CD14-positive monocyte (primary cell): ENCODE results near the gene NEK4. TPM values are rescaled to one million over a fixed set of nuclear protein-coding genes. Genes with fewer than 3 reads are reported as not detected.

ENCODE experiments used
- DNase-seq, 3 donors: peaks; one replicate each; pipeline ENCODE4 v3.0.0-alpha.2; 2011 to 2022
- H2AFZ ChIP-seq: 2 replicates; pipeline ENCODE4 v1.6.0; 2012; ENCODE audit warnings: mild to moderate bottlenecking, low read depth, low read length, inconsistent platforms; ENCODE audit not compliant: insufficient read depth, poor library complexity, severe bottlenecking
- H3K27ac ChIP-seq, 2 donors: 1 replicate in 1 of 2; 2 replicates in 1 of 2; pipeline ENCODE4 v1.5.1; 2012 to 2013; ENCODE audit warnings: low read length in 2 of 2, control low read depth in 1 of 2, inconsistent platforms in 1 of 2, low read depth in 1 of 2, mild to moderate bottlenecking in 1 of 2
- H3K27me3 ChIP-seq, 2 donors: one replicate each; pipeline versions ENCODE4 v1.6.0 to v1.6.1; 2011 to 2013; ENCODE audit warnings: low read length in 2 of 2; ENCODE audit not compliant: control insufficient read depth in 2 of 2, insufficient read depth in 2 of 2
- H3K36me3 ChIP-seq, 2 donors: replicated peaks in 1 of 2; 1 replicate in 1 of 2; 2 replicates in 1 of 2; pipeline versions ENCODE4 v1.5.1 to v1.6.1; 2012 to 2013; ENCODE audit warnings: low read length in 2 of 2, control low read depth in 1 of 2, inconsistent platforms in 1 of 2, mild to moderate bottlenecking in 1 of 2; ENCODE audit not compliant: insufficient read depth in 2 of 2, control insufficient read depth in 1 of 2
- H3K4me1 ChIP-seq, 2 donors: 1 replicate in 1 of 2; 2 replicates in 1 of 2; pipeline versions ENCODE4 v1.5.1 to v1.6.1; 2012 to 2013; ENCODE audit warnings: low read length in 2 of 2, control low read depth in 1 of 2, inconsistent platforms in 1 of 2, mild to moderate bottlenecking in 1 of 2, moderate library complexity in 1 of 2; ENCODE audit not compliant: insufficient read depth in 2 of 2, control insufficient read depth in 1 of 2
- H3K4me2 ChIP-seq: replicated peaks from 2 replicates; pipeline ENCODE3; 2012; ENCODE audit warnings: low read length, moderate library complexity, mild to moderate bottlenecking; ENCODE audit not compliant: poor library complexity, severe bottlenecking; ENCODE audit errors: extremely low read depth
- H3K4me3 ChIP-seq, 3 experiments: fragments of 200-600 bp in 1 of 3; sonication (generic) in 1 of 3; replicated peaks in 1 of 3; 1 replicate in 2 of 3; 2 replicates in 1 of 3; pipeline ENCODE4 v1.5.1; 2011 to 2013; ENCODE audit warnings: low read length in 3 of 3, mild to moderate bottlenecking in 3 of 3, control low read depth in 2 of 3, low read depth in 2 of 3, inconsistent platforms in 1 of 3, moderate library complexity in 1 of 3
- H3K79me2 ChIP-seq: 2 replicates; pipeline ENCODE4 v1.6.0; 2012; ENCODE audit warnings: mild to moderate bottlenecking, control low read depth, inconsistent platforms, low read length, moderate library complexity; ENCODE audit not compliant: insufficient read depth
- H3K9ac ChIP-seq: 2 replicates; pipeline ENCODE4 v1.6.0; 2017; ENCODE audit warnings: low read length, mild to moderate bottlenecking; ENCODE audit not compliant: insufficient read depth, poor library complexity, severe bottlenecking
- H3K9me3 ChIP-seq, 2 donors: replicated peaks in 1 of 2; 1 replicate in 1 of 2; 2 replicates in 1 of 2; pipeline versions ENCODE4 v1.5.1 to v1.6.1; 2012 to 2013; ENCODE audit warnings: low read length in 2 of 2, control low read depth in 1 of 2; ENCODE audit not compliant: control insufficient read depth in 1 of 2, insufficient read depth in 1 of 2
- H4K20me1 ChIP-seq: 2 replicates; pipeline ENCODE4 v1.6.0; 2012; ENCODE audit warnings: mild to moderate bottlenecking, low read length, control low read depth, moderate library complexity; ENCODE audit not compliant: insufficient read depth
- H3K27ac Mint-ChIP-seq, 7 donors: one replicate each; pipeline ENCODE4 v1.8.0; 2020; ENCODE audit warnings: mild to moderate bottlenecking in 7 of 7, mixed read lengths in 7 of 7, moderate library complexity in 6 of 7, inconsistent platforms in 2 of 7
- H3K27me3 Mint-ChIP-seq, 3 donors: one replicate each; pipeline ENCODE4 v1.8.0; 2021 to 2022; ENCODE audit warnings: low read depth in 3 of 3, mild to moderate bottlenecking in 3 of 3, mixed read lengths in 3 of 3, moderate library complexity in 3 of 3, inconsistent platforms in 1 of 3
- H3K36me3 Mint-ChIP-seq, 2 donors: one replicate each; pipeline ENCODE4 v1.8.0; 2020; ENCODE audit warnings: mixed read lengths in 2 of 2, inconsistent platforms in 1 of 2, mild to moderate bottlenecking in 1 of 2
- H3K4me1 Mint-ChIP-seq: one replicate; pipeline ENCODE4 v1.8.0; 2020; ENCODE audit warnings: mild to moderate bottlenecking, mixed read lengths
- H3K4me3 Mint-ChIP-seq, 2 donors: one replicate each; pipeline ENCODE4 v1.8.0; 2020; ENCODE audit warnings: mild to moderate bottlenecking in 2 of 2, mixed read lengths in 2 of 2, moderate library complexity in 1 of 2
- H3K9me3 Mint-ChIP-seq, 7 donors: one replicate each; pipeline ENCODE4 v1.8.0; 2020 to 2022; ENCODE audit warnings: mixed read lengths in 7 of 7, mild to moderate bottlenecking in 6 of 7, moderate library complexity in 6 of 7, inconsistent platforms in 2 of 7
- CTCF ChIP-seq: fragments of 200-600 bp; IDR thresholded peaks from one replicate; pipeline ENCODE4 v1.8.0; 2022; ENCODE audit warnings: antibody characterized with exemption, mild to moderate bottlenecking
- WGBS: methylation state at CpG from one replicate; pipeline ENCODE4 v1.1.5; 2013; ENCODE audit warnings: missing lambda C conversion rate; ENCODE audit not compliant: insufficient coverage; 5-methylcytosine and 5-hydroxymethylcytosine counted together
- intact Hi-C, 2 donors: fragments of 100-400 bp; cut with micrococcal nuclease; formaldehyde crosslinking; loops; one replicate each; pipeline versions ENCODE4 v1.15.0 to v1.15.1; 2023
- polyA plus RNA-seq, 3 donors: library from polyadenylated mRNA; depleted of rRNA in 1 of 3; unstranded in 2 of 3; stranded (reverse) in 1 of 3; fragments of 300-500 nt in 2 of 3; fragments of >200 nt in 1 of 3; fragmentation: Illumina TruSeq in 2 of 3; gene quantifications; 1 replicate in 2 of 3; 2 replicates in 1 of 3; pipeline ENCODE4 v1.2.3, GENCODE V29; 2012 to 2021
- small RNA-seq: library from RNA; depleted of rRNA; stranded (forward); fragments of <200 nt; gene quantifications from one replicate; pipeline ENCODE3, GENCODE V24; 2012; ENCODE audit warnings: low read depth; ENCODE audit not compliant: insufficient read length

NEK4 gene
- polyA plus RNA-seq, 3 donors = 13.7 to 17.5 (median 17.4) TPM

GRCh38 chr3:52663098-52663497 is 107.6 kb downstream of the NEK4 start:
- Mint-ChIP-seq H3K9me3 (no peaks in the 10 kb centered on the region), H3K27me3 (no peaks in the 10 kb centered on the region), H3K36me3 (peaks cover 69 to 90% of the 10 kb centered on the region in 2 donors), H3K4me1 (no peaks in the 10 kb centered on the region), H3K27ac (peak overlapping the region in 3 of 7 donors; percentile 26 to 50 (median 38)), H3K4me3 (no peak overlapping the region)
- Histone ChIP-seq H2AFZ (no peak overlapping the region), H3K36me3 (peaks cover 76 to 97% of the 10 kb centered on the region in 2 donors), H3K27me3 (no peaks in the 10 kb centered on the region), H4K20me1 (peaks cover 21% of the 10 kb centered on the region), H3K4me1 (no peaks in the 10 kb centered on the region), H3K9ac (no peak overlapping the region), H3K27ac (no peak overlapping the region), H3K9me3 (no peaks in the 10 kb centered on the region), H3K4me2 (no peak overlapping the region), H3K4me3 (no peak overlapping the region), H3K79me2 (peaks cover 25% of the 10 kb centered on the region)
- no peak for TF ChIP-seq CTCF
- intact Hi-C loops = no loop called here
- 100% methylated on average over 1 of the region's 3 CpGs for WGBS
- DNase-seq = no peak

- H3K27me3 Mint-ChIP-seq = no peaks in the 10 kb centered on the region
- no CpG with 5 or more reads among the region's 3 CpGs for WGBS
- Histone ChIP-seq H3K27ac (no peak overlapping the region), H4K20me1 (peaks cover 16% of the 10 kb centered on the region), H3K27me3 (no peaks in the 10 kb centered on the region), H3K9me3 (no peaks in the 10 kb centered on the region), H3K79me2 (peaks cover 8% of the 10 kb centered on the region), H3K4me1 (no peaks in the 10 kb centered on the region), H3K4me2 (no peak overlapping the region), H3K4me3 (no peak overlapping the region), H2AFZ (no peak overlapping the region), H3K9ac (no peak overlapping the region), H3K36me3 (peaks cover 78 to 97% of the 10 kb centered on the region in 2 donors)
- intact Hi-C loops = no loop called here
- H3K27ac Mint-ChIP-seq = no peak overlapping the region
- H3K4me1 Mint-ChIP-seq = no peaks in the 10 kb centered on the region
- no peak for DNase-seq
- no peaks in the 10 kb centered on the region for H3K9me3 Mint-ChIP-seq
- no peak for TF ChIP-seq CTCF
- H3K4me3 Mint-ChIP-seq = no peak overlapping the region
- peaks cover 77 to 91% of the 10 kb centered on the region in 2 donors for H3K36me3 Mint-ChIP-seq
Observed at GRCh38 chr3:52660046-52660445, 110.7 kb downstream of the NEK4 start.

Small RNA genes lying within 50 kb of the gene (small RNA-seq; reads per million reads assigned to genes)
- gene AC006254.2 = not detected
- gene RF00569 = 5,866 reads per million, percentile 100 among the genes with 10 or more reads in this experiment
- gene RF01183 = not detected
- not detected for gene SNORD19
- not detected for gene SNORD19B
- gene SNORD69 = 3,279 reads per million, percentile 99 among the genes with 10 or more reads in this experiment

Other genes with a start within 250 kb of the NEK4 start
- gene NT5DC2, start 237.1 kb downstream of the NEK4 start, polyA plus RNA-seq = 10 to 100 TPM in 1 of 3 donors, under 1 TPM in 2; 0.66 to 28.4 (median 0.67) TPM
- 10 to 100 TPM in 2 of 3 donors, 1 to 10 TPM in 1; 1.4 to 52.1 (median 43.3) TPM for gene UQCC5, start 234.3 kb downstream of the NEK4 start, polyA plus RNA-seq
- gene PBRM1, start 85.0 kb downstream of the NEK4 start, polyA plus RNA-seq = 10 to 100 TPM; 26.1 to 72.9 (median 38.0) TPM
- gene GNL3, start 84.9 kb downstream of the NEK4 start, polyA plus RNA-seq = 10 to 100 TPM; 13.4 to 18.7 (median 16.7) TPM
- 10 to 100 TPM; 27.3 to 34.8 (median 34.8) TPM for gene GLT8D1, start 65.1 kb downstream of the NEK4 start, polyA plus RNA-seq
- gene SPCS1, start 64.8 kb downstream of the NEK4 start, polyA plus RNA-seq = 100 to 1,000 TPM in 2 of 3 donors, 10 to 100 TPM in 1; 99.0 to 242 (median 228) TPM
- 1 to 10 TPM in 2 of 3 donors, under 1 TPM in 1; 0.75 to 4.4 (median 1.3) TPM for gene ITIH1, start 6.7 kb upstream of the NEK4 start, polyA plus RNA-seq
- gene ITIH3, start 23.9 kb upstream of the NEK4 start, polyA plus RNA-seq = under 1 TPM in 1 of 3 donors, not detected in 2; 0.07 TPM
- 10 to 100 TPM in 1 of 3 donors, under 1 TPM in 1, not detected in 1; 0.59 to 47.7 TPM for gene ITIH4, start 59.7 kb upstream of the NEK4 start, polyA plus RNA-seq
- 10 to 100 TPM in 1 of 3 donors, under 1 TPM in 1, not detected in 1; 0.29 to 13.7 TPM for gene MUSTN1, start 64.1 kb upstream of the NEK4 start, polyA plus RNA-seq
- gene STIMATE, start 126.6 kb upstream of the NEK4 start, polyA plus RNA-seq = 10 to 100 TPM in 2 of 3 donors, 1 to 10 TPM in 1; 8.9 to 49.9 (median 11.7) TPM